Neural cell (in vitro differentiated cells): Measurements from ENCODE around the gene CCDC152. TPM values are rescaled to one million over a fixed set of nuclear protein-coding genes. Genes with fewer than 3 reads are reported as not detected.

Experiments
- H2AFZ ChIP-seq: fragments of 200-600, 300-800 bp; sonication (generic), shearing (Covaris generic); 2 replicates; pipeline ENCODE4 v1.6.0; 2014; ENCODE audit warnings: low read depth, mild to moderate bottlenecking, antibody characterized with exemption, low read length, moderate library complexity
- H3F3A ChIP-seq: fragments of 200-600 bp; shearing (Covaris generic); 2 replicates; pipeline ENCODE4 v1.6.1; 2016; ENCODE audit warnings: mild to moderate bottlenecking, moderate library complexity, mixed read lengths, antibody characterized with exemption, low read length; ENCODE audit not compliant: insufficient read depth, poor library complexity, severe bottlenecking
- H3K27ac ChIP-seq: fragments of 200-600, 300-800 bp; sonication (generic), shearing (Covaris generic); 2 replicates; pipeline ENCODE4 v1.5.1; 2014; ENCODE audit warnings: mild to moderate bottlenecking, low read length, moderate library complexity
- H3K27me3 ChIP-seq: fragments of 300-800, 200-600 bp; sonication (generic), shearing (Covaris generic); 2 replicates; pipeline ENCODE4 v1.6.0; 2014; ENCODE audit warnings: mild to moderate bottlenecking, low read depth, low read length, moderate library complexity; ENCODE audit not compliant: insufficient read depth
- H3K36me3 ChIP-seq: fragments of 300-800, 200-600 bp; sonication (generic), shearing (Covaris generic); 2 replicates; pipeline ENCODE4 v1.5.1; 2014; ENCODE audit warnings: mild to moderate bottlenecking, antibody characterized with exemption, low read length, moderate library complexity; ENCODE audit not compliant: insufficient read depth
- H3K4me2 ChIP-seq: fragments of 300-800, 200-600 bp; sonication (generic), shearing (Covaris generic); 2 replicates; pipeline ENCODE4 v1.6.0; 2014; ENCODE audit warnings: mild to moderate bottlenecking, low read length
- H3K4me3 ChIP-seq: fragments of 300-800, 200-600 bp; sonication (generic), shearing (Covaris generic); 2 replicates; pipeline ENCODE4 v1.5.1; 2014; ENCODE audit warnings: mild to moderate bottlenecking, low read length, moderate library complexity
- H3K79me2 ChIP-seq: fragments of 200-600 bp; shearing (Covaris generic); replicated peaks from 2 replicates; pipeline ENCODE4 v1.6.0; 2014; ENCODE audit warnings: mild to moderate bottlenecking, low read length, moderate library complexity; ENCODE audit not compliant: insufficient read depth
- H3K9ac ChIP-seq: fragments of 300-800, 200-600 bp; sonication (generic), shearing (Covaris generic); 2 replicates; pipeline ENCODE4 v1.6.1; 2016; ENCODE audit warnings: mild to moderate bottlenecking, low read length, mixed read lengths
- H3K9me2 ChIP-seq: fragments of 200-600 bp; shearing (Covaris generic); 2 replicates; pipeline ENCODE4 v1.6.1; 2016; ENCODE audit warnings: mild to moderate bottlenecking, low read length, mixed read lengths; ENCODE audit not compliant: insufficient read depth
- H3K9me3 ChIP-seq: fragments of 200-600, 300-800 bp; sonication (generic), shearing (Covaris generic); 2 replicates; pipeline ENCODE4 v1.6.1; 2016; ENCODE audit warnings: mild to moderate bottlenecking, mixed run types, low read length, moderate library complexity, mixed read lengths
- H4K20me1 ChIP-seq: fragments of 200-600 bp; shearing (Covaris generic); 2 replicates; pipeline ENCODE4 v1.6.1; 2016; ENCODE audit warnings: mild to moderate bottlenecking, mixed run types; ENCODE audit not compliant: insufficient read depth
- CTCF ChIP-seq: fragments of 450-650 bp; IDR thresholded peaks from 2 replicates; pipeline ENCODE4 v1.5.1; 2014; ENCODE audit warnings: antibody characterized with exemption, mild to moderate bottlenecking, moderate library complexity; ENCODE audit not compliant: poor library complexity, severe bottlenecking
- POLR2AphosphoS5 ChIP-seq: IDR thresholded peaks from 2 replicates; pipeline ENCODE4 v1.6.1; 2012
- RAD21 ChIP-seq: fragments of 450-650 bp; conservative IDR thresholded peaks from 2 replicates; pipeline ENCODE4 v1.6.1; 2014; ENCODE audit warnings: antibody characterized with exemption, mild to moderate bottlenecking, moderate library complexity
- REST ChIP-seq: IDR thresholded peaks from 2 replicates; pipeline ENCODE4 v1.6.1; 2012; ENCODE audit warnings: borderline replicate concordance
- SMC3 ChIP-seq: fragments of 450-650 bp; conservative IDR thresholded peaks from 2 replicates; pipeline ENCODE4 v1.6.1; 2014; ENCODE audit warnings: antibody characterized with exemption, mild to moderate bottlenecking, moderate library complexity; ENCODE audit not compliant: poor library complexity
- TAF1 ChIP-seq: IDR thresholded peaks from 2 replicates; pipeline ENCODE4 v1.6.1; 2012; ENCODE audit warnings: low read depth
- polyA plus RNA-seq: library from polyadenylated mRNA; depleted of rRNA; stranded (reverse); fragments of >200 nt; gene quantifications from 2 replicates; pipeline ENCODE4 v1.2.3, GENCODE V29; 2014

CCDC152 gene
- polyA plus RNA-seq, 1 donor from 2014 or later, result 0.87 TPM

GRCh38 chr5:42848545-42848944 is 91.9 kb downstream of the CCDC152 start:
- H3K79me2 ChIP-seq, result no peaks in the 10 kb centered on the region
- no peak overlapping the region for H3K9ac ChIP-seq
- no peak overlapping the region for H3K4me3 ChIP-seq
- H3K9me3 ChIP-seq, result no peaks in the 10 kb centered on the region
- no peaks in the 10 kb centered on the region for H3K36me3 ChIP-seq
- H3K4me2 ChIP-seq, result no peak overlapping the region
- TF ChIP-seq CTCF (no peak), POLR2AphosphoS5 (no peak)
- no peaks in the 10 kb centered on the region for H3F3A ChIP-seq
- no peaks in the 10 kb centered on the region for H4K20me1 ChIP-seq
- no peak overlapping the region for H3K27ac ChIP-seq
- H3K9me2 ChIP-seq, result no peaks in the 10 kb centered on the region
- H3K27me3 ChIP-seq, result no peaks in the 10 kb centered on the region
- H2AFZ ChIP-seq, result no peak overlapping the region

- H4K20me1 ChIP-seq, result no peaks in the 10 kb centered on the region
- H3K4me2 ChIP-seq, result no peak overlapping the region
- no peaks in the 10 kb centered on the region for H3K79me2 ChIP-seq
- no peaks in the 10 kb centered on the region for H3K9me3 ChIP-seq
- H3K4me3 ChIP-seq, result no peak overlapping the region
- H3K27ac ChIP-seq, result no peak overlapping the region
- no peaks in the 10 kb centered on the region for H3K27me3 ChIP-seq
- no peaks in the 10 kb centered on the region for H3F3A ChIP-seq
- H2AFZ ChIP-seq, result no peak overlapping the region
- TF ChIP-seq TAF1, result no peak
- no peak for TF ChIP-seq POLR2AphosphoS5
- TF ChIP-seq SMC3, result no peak
- no peak for TF ChIP-seq REST
- no peak for TF ChIP-seq RAD21
- H3K9ac ChIP-seq, result no peak overlapping the region
- no peaks in the 10 kb centered on the region for H3K9me2 ChIP-seq
- no peaks in the 10 kb centered on the region for H3K36me3 ChIP-seq
Observed at GRCh38 chr5:42851481-42851880, 94.9 kb downstream of the CCDC152 start.

Other genes with a start within 250 kb of the CCDC152 start
- 1.9 and 5.0 TPM in 2 replicates for gene SELENOP, start 55.1 kb downstream of the CCDC152 start, polyA plus RNA-seq